Fibroblast of lung (primary cell): ENCODE measurements around the gene ZNF516. TPM values are rescaled to one million over a fixed set of nuclear protein-coding genes. Genes with fewer than 3 reads are reported as not detected.
A peak's percentile ranks its signal among the peaks of the same experiment; 100 is the strongest.

Source experiments
- DNase-seq, 2 donors: peaks; one replicate each; pipeline versions ENCODE4 v3.0.0 to v3.0.0-alpha.2; 2010; ENCODE audit warnings: low read depth in 2 of 2
- H2AFZ ChIP-seq: 2 replicates; pipeline ENCODE4 v1.5.1; 2012; ENCODE audit warnings: low read length, control low read depth, inconsistent platforms
- H3K27ac ChIP-seq: 2 replicates; pipeline ENCODE4 v1.5.1; 2011; ENCODE audit warnings: low read length, control low read depth; ENCODE audit not compliant: insufficient read depth
- H3K27me3 ChIP-seq: 2 replicates; pipeline ENCODE4 v1.5.1; 2011; ENCODE audit warnings: mild to moderate bottlenecking, low read length; ENCODE audit not compliant: control insufficient read depth, insufficient read depth
- H3K36me3 ChIP-seq: 2 replicates; pipeline ENCODE4 v1.5.1; 2011; ENCODE audit warnings: low read length; ENCODE audit not compliant: control insufficient read depth, insufficient read depth
- H3K4me1 ChIP-seq: 2 replicates; pipeline ENCODE4 v1.5.1; 2011; ENCODE audit warnings: low read length; ENCODE audit not compliant: control insufficient read depth, insufficient read depth; ENCODE audit errors: extremely low read depth
- H3K4me2 ChIP-seq: 2 replicates; pipeline ENCODE4 v1.5.1; 2011; ENCODE audit warnings: low read length, control low read depth; ENCODE audit not compliant: insufficient read depth; ENCODE audit errors: extremely low read depth
- H3K4me3 ChIP-seq, 4 experiments: fragments of 200-600 bp in 1 of 4; sonication (generic) in 1 of 4; replicated peaks in 1 of 4; 2 replicates each; pipeline ENCODE4 v1.5.1; 2011 to 2016; ENCODE audit warnings: low read length in 4 of 4, low read depth in 3 of 4, mild to moderate bottlenecking in 3 of 4, control low read depth in 2 of 4, inconsistent platforms in 1 of 4, mixed read lengths in 1 of 4; ENCODE audit not compliant: insufficient read depth in 1 of 4; ENCODE audit errors: control extremely low read depth in 1 of 4
- H3K79me2 ChIP-seq: 2 replicates; pipeline ENCODE4 v1.5.1; 2012; ENCODE audit warnings: mild to moderate bottlenecking, low read length, inconsistent platforms; ENCODE audit not compliant: control insufficient read depth, insufficient read depth
- H3K9ac ChIP-seq: 2 replicates; pipeline ENCODE4 v1.5.1; 2011; ENCODE audit warnings: mild to moderate bottlenecking, low read length, control low read depth; ENCODE audit not compliant: insufficient read depth
- H3K9me3 ChIP-seq: 2 replicates; pipeline ENCODE4 v1.5.1; 2012; ENCODE audit warnings: low read depth, low read length; ENCODE audit not compliant: control insufficient read depth, insufficient read depth
- H4K20me1 ChIP-seq: 2 replicates; pipeline ENCODE4 v1.5.1; 2011; ENCODE audit warnings: low read length; ENCODE audit not compliant: control insufficient read depth, insufficient read depth; ENCODE audit errors: extremely low read depth
- EZH2 ChIP-seq: IDR thresholded peaks from 2 replicates; pipeline ENCODE4 v1.5.1; 2012; ENCODE audit warnings: low read length, control low read depth, mild to moderate bottlenecking; ENCODE audit errors: missing control alignments
- polyA plus RNA-seq, 2 donors: library from polyadenylated mRNA; depleted of rRNA in 1 of 2; stranded (reverse) in 1 of 2; unstranded in 1 of 2; fragments of >200 nt; gene quantifications; 2 replicates each; pipeline ENCODE4 v1.2.1, GENCODE V29; 2011 to 2012; ENCODE audit warnings: missing spikeins in 1 of 2
- total RNA-seq: library from RNA; depleted of rRNA; stranded (reverse); fragments of >200 nt; gene quantifications from 2 replicates; pipeline ENCODE4 v1.2.1, GENCODE V29; 2014
- TF ChIP-seq, protein P1 (sequence below), 2 donors: IDR thresholded peaks in 1 of 2; conservative IDR thresholded peaks in 1 of 2; 1 replicate in 1 of 2; 2 replicates in 1 of 2; pipeline ENCODE4 v1.5.1; 2011 to 2012; ENCODE audit warnings: low read length in 2 of 2, control low read depth in 1 of 2, inconsistent platforms in 1 of 2, low read depth in 1 of 2, mild to moderate bottlenecking in 1 of 2

ZNF516 gene
- total and polyA plus RNA-seq, 2 donors (not counting 1 experiment from before 2014, with no cell fraction given) = 7.9 to 32.7 TPM

DNA sequence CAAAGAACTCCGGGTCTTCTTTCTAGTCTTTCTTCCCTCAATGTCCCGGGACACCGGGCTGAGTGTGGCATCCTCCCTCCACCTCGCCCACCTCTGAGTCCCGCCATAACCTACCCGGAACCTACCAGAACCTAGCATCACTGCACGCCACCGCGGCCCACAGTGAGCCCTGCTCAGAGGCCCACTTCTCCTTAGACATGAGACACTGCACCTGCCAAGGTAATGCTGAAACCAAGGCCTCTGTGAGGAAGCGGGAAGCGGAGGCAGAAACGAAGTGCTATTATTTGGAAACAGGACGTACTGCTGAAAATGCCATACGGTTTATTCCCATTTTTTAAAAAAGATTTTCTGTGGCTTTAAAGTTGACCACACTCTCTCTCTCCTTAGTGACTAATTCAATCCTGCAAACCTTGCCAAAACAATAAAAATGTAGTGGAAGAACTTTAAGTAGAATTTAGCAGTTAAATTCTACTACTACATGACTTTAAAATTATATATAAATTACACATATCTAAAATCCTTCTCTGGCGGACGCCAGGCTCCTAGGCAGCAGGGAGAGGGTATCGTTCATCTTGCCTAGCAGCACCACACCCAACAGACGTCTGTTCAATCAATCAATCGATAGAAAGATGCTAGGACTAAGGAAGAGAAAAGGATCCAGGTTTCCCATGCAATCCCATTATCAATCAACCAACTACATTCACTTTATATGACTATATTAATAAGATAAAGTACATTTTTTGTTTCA, 82.0 kb downstream of the ZNF516 start:
- H3K9me3 ChIP-seq = no peaks in the 10 kb centered on the region
- peak; percentile 53 to 76 for DNase-seq
- H3K79me2 ChIP-seq = peaks cover 28% of the 10 kb centered on the region
- H3K27ac ChIP-seq = no peak overlapping the region
- H3K9ac ChIP-seq = no peak overlapping the region
- H3K4me3 ChIP-seq = no peak overlapping the region
- no peaks in the 10 kb centered on the region for H3K36me3 ChIP-seq
- H3K4me2 ChIP-seq = no peak overlapping the region
- no peak overlapping the region for H2AFZ ChIP-seq
- H4K20me1 ChIP-seq = no peaks in the 10 kb centered on the region
- no peaks in the 10 kb centered on the region for H3K27me3 ChIP-seq
- TF ChIP-seq, protein P1, sequence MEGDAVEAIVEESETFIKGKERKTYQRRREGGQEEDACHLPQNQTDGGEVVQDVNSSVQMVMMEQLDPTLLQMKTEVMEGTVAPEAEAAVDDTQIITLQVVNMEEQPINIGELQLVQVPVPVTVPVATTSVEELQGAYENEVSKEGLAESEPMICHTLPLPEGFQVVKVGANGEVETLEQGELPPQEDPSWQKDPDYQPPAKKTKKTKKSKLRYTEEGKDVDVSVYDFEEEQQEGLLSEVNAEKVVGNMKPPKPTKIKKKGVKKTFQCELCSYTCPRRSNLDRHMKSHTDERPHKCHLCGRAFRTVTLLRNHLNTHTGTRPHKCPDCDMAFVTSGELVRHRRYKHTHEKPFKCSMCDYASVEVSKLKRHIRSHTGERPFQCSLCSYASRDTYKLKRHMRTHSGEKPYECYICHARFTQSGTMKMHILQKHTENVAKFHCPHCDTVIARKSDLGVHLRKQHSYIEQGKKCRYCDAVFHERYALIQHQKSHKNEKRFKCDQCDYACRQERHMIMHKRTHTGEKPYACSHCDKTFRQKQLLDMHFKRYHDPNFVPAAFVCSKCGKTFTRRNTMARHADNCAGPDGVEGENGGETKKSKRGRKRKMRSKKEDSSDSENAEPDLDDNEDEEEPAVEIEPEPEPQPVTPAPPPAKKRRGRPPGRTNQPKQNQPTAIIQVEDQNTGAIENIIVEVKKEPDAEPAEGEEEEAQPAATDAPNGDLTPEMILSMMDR (conservative IDR thresholded peaks at IDR 0.05 in 1 of 2, IDR thresholded peaks at IDR 0.05 in 1 of 2; ENCODE audit: low read depth in 1 of 2, low read length in 2 of 2) = no peak
- TF ChIP-seq EZH2 = no peak
- peaks cover 4% of the 10 kb centered on the region for H3K4me1 ChIP-seq

DNA sequence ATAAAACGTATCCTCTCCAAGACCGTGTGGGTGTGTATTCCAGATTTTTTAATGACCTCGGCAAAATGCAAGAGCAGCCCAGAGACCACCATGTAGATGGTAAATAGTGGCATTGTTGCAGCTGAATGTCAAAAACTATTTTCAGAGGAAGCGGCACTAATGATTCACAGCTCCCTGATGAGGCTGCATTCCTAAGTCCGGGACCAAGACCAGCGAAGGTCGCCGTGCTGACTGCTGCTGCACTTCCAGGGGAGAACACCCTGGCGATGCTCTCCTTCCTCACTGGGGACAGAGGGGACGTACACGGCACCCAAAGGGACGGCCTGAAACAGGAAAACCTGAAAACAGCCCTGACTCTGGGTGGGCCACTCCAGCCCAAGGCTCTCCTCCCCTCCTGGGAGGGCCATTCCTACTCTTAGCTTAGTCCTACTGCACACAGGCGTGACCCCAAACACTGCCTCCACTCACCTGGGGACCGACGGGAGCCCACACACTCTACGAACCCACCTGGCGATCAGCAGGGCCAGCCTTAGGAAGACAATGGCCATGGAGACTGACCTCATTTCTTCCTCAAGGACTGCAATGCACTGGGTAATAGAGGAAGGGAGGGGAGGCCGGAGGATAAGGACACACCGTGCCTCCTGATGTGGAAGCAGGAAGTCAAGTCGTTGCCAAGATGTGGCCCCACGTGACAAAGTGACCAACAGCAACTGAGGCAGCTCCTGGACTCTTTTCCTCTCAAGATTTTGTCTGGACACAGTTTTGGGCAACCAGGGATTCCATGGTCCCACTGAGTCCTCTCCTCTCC, 82.8 kb downstream of the ZNF516 start:
- H3K4me2 ChIP-seq = peak overlapping the region; percentile 59
- H3K9me3 ChIP-seq = no peaks in the 10 kb centered on the region
- H3K36me3 ChIP-seq = no peaks in the 10 kb centered on the region
- H3K79me2 ChIP-seq = peaks cover 26% of the 10 kb centered on the region
- H3K4me3 ChIP-seq = no peak overlapping the region
- DNase-seq = peak in 1 of 2 donors; percentile 80
- H2AFZ ChIP-seq = no peak overlapping the region
- H3K27me3 ChIP-seq = no peaks in the 10 kb centered on the region
- no peak for TF ChIP-seq EZH2
- TF ChIP-seq, protein P1 (conservative IDR thresholded peaks at IDR 0.05 in 1 of 2, IDR thresholded peaks at IDR 0.05 in 1 of 2; ENCODE audit: low read depth in 1 of 2, low read length in 2 of 2) = no peak
- peaks cover 4% of the 10 kb centered on the region for H3K4me1 ChIP-seq
- H3K27ac ChIP-seq = no peak overlapping the region
- H3K9ac ChIP-seq = no peak overlapping the region
- H4K20me1 ChIP-seq = no peaks in the 10 kb centered on the region

DNA sequence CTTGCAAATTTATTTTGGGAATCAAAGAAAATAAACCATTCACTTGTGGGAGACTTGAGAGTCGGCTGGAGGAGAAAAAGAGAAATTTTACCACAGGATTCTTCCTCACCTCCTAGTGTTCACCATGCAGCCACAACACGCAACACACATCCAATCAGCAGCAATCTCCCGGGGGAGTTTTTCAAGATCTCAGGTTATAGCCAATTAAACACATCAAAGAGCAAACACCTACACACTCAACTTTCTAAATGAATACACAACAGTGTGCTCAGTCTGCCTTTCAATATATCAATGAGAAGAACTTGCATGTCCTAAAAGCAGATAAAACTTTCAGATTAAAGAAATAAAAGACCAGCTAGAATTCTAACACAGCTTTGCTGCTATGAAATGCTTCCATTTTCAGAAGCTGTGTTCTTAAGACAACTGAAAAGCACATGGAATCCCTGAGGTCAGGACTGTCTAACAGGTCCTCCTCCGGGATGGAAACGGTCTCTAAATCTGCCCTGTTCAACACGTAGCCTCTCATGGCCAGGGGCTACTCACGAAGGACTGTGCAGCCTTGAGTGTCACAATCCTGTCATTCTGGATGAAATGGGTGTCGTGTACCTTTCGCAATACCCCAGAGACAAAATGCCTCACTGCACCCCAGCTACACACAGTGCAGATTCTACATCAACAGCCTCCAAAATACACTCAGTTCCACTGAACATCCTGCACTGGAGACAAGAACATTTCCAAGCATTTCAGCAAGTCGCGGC, 84.2 kb downstream of the ZNF516 start:
- Histone ChIP-seq H3K4me1 (peaks cover 4% of the 10 kb centered on the region), H3K36me3 (no peaks in the 10 kb centered on the region), H3K79me2 (peaks cover 29% of the 10 kb centered on the region), H2AFZ (no peak overlapping the region), H3K9me3 (no peaks in the 10 kb centered on the region), H3K9ac (no peak overlapping the region), H3K4me3 (no peak overlapping the region), H3K27me3 (no peaks in the 10 kb centered on the region), H4K20me1 (no peaks in the 10 kb centered on the region), H3K4me2 (no peak overlapping the region), H3K27ac (no peak overlapping the region)
- no peak for DNase-seq
- no peak for TF ChIP-seq EZH2
- TF ChIP-seq, protein P1 (conservative IDR thresholded peaks at IDR 0.05 in 1 of 2, IDR thresholded peaks at IDR 0.05 in 1 of 2; ENCODE audit: low read depth in 1 of 2, low read length in 2 of 2) = no peak
